Mesodermal cell (in vitro differentiated cells): Measurements from ENCODE around the gene TGFBR3L.
"Not testable (repeated sequence)": the region's sequence is repeated elsewhere in the genome, so short reads cannot be mapped to it uniquely, and the experiment has no call there.

Experiments used
- H3K27ac ChIP-seq: 2 replicates; pipeline ENCODE4 v1.7.0; 2013; ENCODE audit warnings: mild to moderate bottlenecking, low read depth, low read length, moderate library complexity; ENCODE audit not compliant: severe bottlenecking
- H3K36me3 ChIP-seq: 2 replicates; pipeline ENCODE4 v1.7.1; 2013; ENCODE audit warnings: mild to moderate bottlenecking, low read length, moderate library complexity; ENCODE audit not compliant: control insufficient read depth, insufficient read depth
- H3K4me1 ChIP-seq: one replicate; pipeline ENCODE4 v1.7.1; 2013; ENCODE audit warnings: mild to moderate bottlenecking, low read length; ENCODE audit not compliant: insufficient read depth, control insufficient read depth, poor library complexity, severe bottlenecking
- H3K4me3 ChIP-seq: 2 replicates; pipeline ENCODE4 v1.7.0; 2013; ENCODE audit warnings: low read length, control low read depth, mild to moderate bottlenecking; ENCODE audit not compliant: insufficient read depth, poor library complexity, severe bottlenecking; ENCODE audit errors: extremely low read depth
- H3K9me3 ChIP-seq: 2 replicates; pipeline ENCODE4 v1.7.1; 2013; ENCODE audit warnings: mild to moderate bottlenecking, low read length, moderate library complexity; ENCODE audit not compliant: control insufficient read depth
- WGBS, 2 experiments: methylation state at CpG; one replicate each; pipeline ENCODE4 v1.1.5; 2013; ENCODE audit warnings: missing lambda C conversion rate in 2 of 2; ENCODE audit not compliant: insufficient coverage in 2 of 2; 5-methylcytosine and 5-hydroxymethylcytosine counted together

Gene TGFBR3L

GRCh38 chr19:7883105-7883504, 31.5 kb upstream of the TGFBR3L start:
- no peaks in the 10 kb centered on the region for H3K36me3 ChIP-seq
- H3K9me3 ChIP-seq: no peaks in the 10 kb centered on the region
- no peak overlapping the region for H3K27ac ChIP-seq
- no peaks in the 10 kb centered on the region for H3K4me1 ChIP-seq
- 100% methylated on average over 1 to 2 of the region's 4 CpGs for WGBS, 2 experiments
- no peak overlapping the region for H3K4me3 ChIP-seq

GRCh38 chr19:7883796-7884570, 30.6 kb upstream of the TGFBR3L start:
- H3K4me3 ChIP-seq: no peak overlapping the region
- 100% methylated on average over 1 of the region's 2 CpGs for WGBS, 2 experiments
- H3K4me1 ChIP-seq: no peaks in the 10 kb centered on the region
- no peaks in the 10 kb centered on the region for H3K36me3 ChIP-seq
- H3K27ac ChIP-seq: no peak overlapping the region
- H3K9me3 ChIP-seq: no peaks in the 10 kb centered on the region

DNA sequence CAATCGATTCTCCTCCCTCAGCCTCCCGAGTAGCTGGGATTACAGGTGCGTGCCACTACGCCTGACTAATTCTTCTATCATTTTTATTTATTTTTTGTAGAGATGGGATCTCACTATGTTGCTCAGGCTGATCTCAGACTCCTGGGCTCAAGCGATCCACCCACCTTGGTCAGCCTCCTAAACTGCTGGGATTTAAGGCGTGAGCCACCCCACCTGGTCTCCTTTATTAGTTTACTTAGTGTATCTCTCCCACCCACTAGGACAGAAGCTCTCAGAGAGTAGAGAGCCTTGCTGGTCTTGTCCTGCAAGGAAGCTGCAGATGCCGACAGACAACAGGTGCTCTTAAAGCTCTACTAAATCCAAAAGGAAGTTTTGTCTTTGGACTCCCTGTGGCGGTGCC, 28.8 kb upstream of the TGFBR3L start:
- no peak overlapping the region for H3K27ac ChIP-seq
- no peaks in the 10 kb centered on the region for H3K4me1 ChIP-seq
- no peaks in the 10 kb centered on the region for H3K9me3 ChIP-seq
- H3K36me3 ChIP-seq: no peaks in the 10 kb centered on the region
- no peak overlapping the region for H3K4me3 ChIP-seq
- 97 to 98% methylated on average over 6 of the region's 8 CpGs for WGBS, 2 experiments

DNA sequence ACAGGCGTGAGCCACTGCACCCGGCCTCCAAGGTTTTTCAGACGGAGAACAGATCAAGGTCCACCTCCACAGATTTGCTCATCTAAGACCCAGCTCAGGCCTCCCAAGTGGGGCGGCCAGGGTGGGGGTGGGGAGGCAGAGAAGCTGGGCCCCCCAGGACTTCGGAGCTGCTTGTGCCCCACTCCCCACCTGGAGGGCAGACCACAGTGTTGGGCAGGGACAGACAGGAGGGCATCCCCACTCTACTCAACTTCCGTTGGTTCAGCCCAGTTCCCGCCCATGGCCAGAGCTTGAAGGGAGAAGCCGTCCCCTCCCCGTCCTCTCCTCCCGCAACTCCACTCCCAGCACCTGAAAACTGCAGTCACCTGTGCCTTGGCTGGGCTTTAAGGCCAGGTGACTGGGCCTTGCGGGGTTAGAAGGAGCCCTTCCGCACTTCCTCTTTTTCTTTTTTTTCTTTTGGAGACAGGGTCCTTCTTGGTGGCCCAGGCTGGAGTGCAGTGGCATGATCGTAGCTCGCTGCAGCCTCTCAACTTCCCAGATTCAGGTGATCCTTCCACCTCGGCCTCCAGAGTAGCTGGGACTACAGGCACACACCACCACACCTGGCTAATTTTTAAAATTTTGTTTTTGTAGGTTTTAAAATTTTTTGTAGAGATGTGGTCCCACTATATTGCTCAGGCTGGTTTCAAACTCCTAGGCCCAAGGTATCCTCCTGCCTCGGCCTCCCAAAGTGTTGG, 27.1 kb upstream of the TGFBR3L start:
- Histone ChIP-seq H3K36me3 (no peaks in the 10 kb centered on the region), H3K9me3 (no peaks in the 10 kb centered on the region), H3K4me1 (no peaks in the 10 kb centered on the region), H3K27ac (no peak overlapping the region), H3K4me3 (no peak overlapping the region)
- WGBS, 2 experiments: 86 to 88% methylated on average over 7 to 13 of the region's 16 CpGs

DNA sequence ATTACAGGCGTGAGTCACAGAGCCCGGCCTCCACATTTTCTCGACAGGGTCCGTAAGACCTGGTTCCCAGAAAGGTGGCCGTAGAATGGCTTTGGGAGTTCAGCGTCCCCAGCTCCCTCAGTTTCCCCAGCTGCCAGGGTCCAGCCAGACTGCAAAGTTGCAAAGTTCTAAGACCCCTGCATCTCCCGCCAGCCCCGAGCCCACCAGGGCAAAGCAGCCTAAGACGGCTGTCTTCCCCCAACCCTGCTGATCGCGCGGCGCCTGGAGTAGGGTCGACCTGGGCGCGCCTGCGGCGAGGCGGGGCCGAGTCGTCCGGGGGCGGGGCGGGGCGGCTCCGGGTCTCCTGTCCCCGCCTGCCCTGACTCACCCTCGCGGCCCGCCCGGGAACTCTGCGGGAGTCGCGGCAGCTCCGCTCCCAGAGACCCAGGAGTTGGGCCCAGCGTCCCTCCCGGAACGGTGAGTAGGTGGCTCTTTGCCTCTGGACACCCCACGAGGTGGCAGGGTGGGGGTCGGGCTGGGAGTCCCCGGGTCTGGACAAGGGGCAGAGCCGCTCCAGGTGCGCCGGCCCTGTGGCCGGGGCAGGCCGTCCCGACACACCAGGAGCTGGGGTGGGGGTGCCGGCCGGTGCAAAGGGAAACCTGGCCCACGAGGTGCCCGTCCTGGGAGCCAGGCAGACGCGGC, 26.3 kb upstream of the TGFBR3L start, which contains the start of gene LRRC8E:
Gene LRRC8E, plus strand, starts transcription at position 366 of the 681 bp plus-strand sequence. CDS start 7,094 bp downstream, outside the sequence.
- H3K9me3 ChIP-seq: no peaks in the 10 kb centered on the region
- peak within 1 kb of the TSS; percentile 49 for H3K4me3 ChIP-seq
- no peaks in the 10 kb centered on the region for H3K36me3 ChIP-seq
- no peak within 1 kb of the TSS for H3K27ac ChIP-seq
- 9 to 10% methylated on average over 42 to 47 of the region's 53 CpGs for WGBS, 2 experiments
- no peaks in the 10 kb centered on the region for H3K4me1 ChIP-seq

DNA sequence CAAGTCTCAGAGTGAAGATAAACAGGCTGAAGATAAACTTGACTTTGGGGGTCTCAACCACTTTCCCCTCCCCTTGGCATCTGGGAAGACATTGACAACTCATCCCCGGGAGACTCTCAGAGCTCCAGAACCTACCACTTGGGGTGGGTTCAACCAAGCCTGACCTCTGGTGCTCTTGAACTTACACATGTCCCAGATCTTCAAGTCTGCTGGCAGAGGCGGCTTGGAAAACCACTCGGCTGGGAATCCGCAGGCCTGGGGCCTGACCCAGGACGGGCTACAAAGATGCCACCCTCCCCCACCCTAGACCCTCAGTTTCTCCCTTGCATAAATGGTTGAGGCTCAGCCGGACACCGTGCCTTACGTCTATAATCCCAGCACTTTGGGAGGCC, 25.8 kb upstream of the TGFBR3L start:
- 80 to 82% methylated on average over 5 to 8 of the region's 8 CpGs for WGBS, 2 experiments
- H3K4me3 ChIP-seq: peak overlapping the region; percentile 49
- no peaks in the 10 kb centered on the region for H3K36me3 ChIP-seq
- H3K4me1 ChIP-seq: no peaks in the 10 kb centered on the region
- H3K9me3 ChIP-seq: no peaks in the 10 kb centered on the region
- H3K27ac ChIP-seq: no peak overlapping the region

- not testable (repeated sequence) for H3K27ac ChIP-seq, H3K4me1 ChIP-seq, H3K36me3 ChIP-seq, H3K9me3 ChIP-seq, H3K4me3 ChIP-seq
- 85 to 92% methylated on average over 12 to 18 of the region's 18 CpGs for WGBS, 2 experiments
Measured at GRCh38 chr19:7893362-7894101, 21.1 kb upstream of the TGFBR3L start.

- Histone ChIP-seq H3K4me3 (no peak overlapping the region), H3K27ac (no peak overlapping the region), H3K9me3 (no peaks in the 10 kb centered on the region), H3K4me1 (no peaks in the 10 kb centered on the region), H3K36me3 (no peaks in the 10 kb centered on the region)
- 78 to 80% methylated on average over 14 to 16 of the region's 18 CpGs for WGBS, 2 experiments
Measured at GRCh38 chr19:7894612-7895309, 19.9 kb upstream of the TGFBR3L start.

- Histone ChIP-seq H3K36me3 (no peaks in the 10 kb centered on the region), H3K9me3 (no peaks in the 10 kb centered on the region), H3K4me3 (no peak overlapping the region), H3K27ac (no peak overlapping the region), H3K4me1 (no peaks in the 10 kb centered on the region)
- 94 to 96% methylated on average over 13 of the region's 13 CpGs for WGBS, 2 experiments
Measured at GRCh38 chr19:7895565-7895964, 19.1 kb upstream of the TGFBR3L start.

- no peaks in the 10 kb centered on the region for H3K9me3 ChIP-seq
- H3K36me3 ChIP-seq: no peaks in the 10 kb centered on the region
- H3K4me3 ChIP-seq: no peak overlapping the region
- H3K27ac ChIP-seq: no peak overlapping the region
- 90 to 93% methylated on average over 6 to 7 of the region's 11 CpGs for WGBS, 2 experiments
- H3K4me1 ChIP-seq: no peaks in the 10 kb centered on the region
Measured at GRCh38 chr19:7897292-7897691, 17.3 kb upstream of the TGFBR3L start.
